ENCODE results near the gene MT1X.
"Not testable (repeated sequence)": the region's sequence is repeated elsewhere in the genome, so short reads cannot be mapped to it uniquely, and the experiment has no call there.

MT1X gene

DNA sequence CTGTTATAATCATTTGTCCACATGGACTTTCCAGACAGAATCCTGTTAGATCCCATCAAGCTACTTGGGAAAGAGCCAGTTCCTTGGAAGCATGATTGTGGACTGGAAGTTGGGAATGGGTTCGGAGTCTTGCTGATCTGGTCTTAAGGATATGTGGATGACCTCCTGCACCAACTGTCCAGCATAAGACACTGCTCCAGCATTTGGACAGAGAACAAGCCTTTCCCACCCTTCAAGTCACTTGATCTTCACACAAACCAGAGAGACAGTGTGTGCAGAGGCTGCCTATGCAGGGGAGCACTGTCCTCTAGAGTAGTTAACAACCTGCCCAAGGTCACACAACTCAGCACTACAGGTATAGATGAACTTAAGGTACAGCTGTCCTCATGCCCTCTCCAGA lies 36.4 kb upstream of the MT1X start:
- Mint-ChIP-seq H3K4me3 (no peak overlapping the region), H3K9me3 (no peaks in the 10 kb centered on the region), H3K27ac (no peak overlapping the region), H3K27me3 (peaks cover 24% of the 10 kb centered on the region), H3K4me1 (ENCODE audit: low read depth) (peaks cover 22% of the 10 kb centered on the region), H3K36me3 (ENCODE audit: low read depth) (no peaks in the 10 kb centered on the region)
- no peak for DNase-seq

- Mint-ChIP-seq H3K27me3 (peaks cover 35% of the 10 kb centered on the region), H3K27ac (no peak overlapping the region), H3K4me3 (no peak overlapping the region), H3K9me3 (no peaks in the 10 kb centered on the region), H3K36me3 (ENCODE audit: low read depth) (no peaks in the 10 kb centered on the region), H3K4me1 (ENCODE audit: low read depth) (peaks cover 15% of the 10 kb centered on the region)
- no peak for DNase-seq
Measured at GRCh38 chr16:56647641-56648431, 34.4 kb upstream of the MT1X start.

DNA sequence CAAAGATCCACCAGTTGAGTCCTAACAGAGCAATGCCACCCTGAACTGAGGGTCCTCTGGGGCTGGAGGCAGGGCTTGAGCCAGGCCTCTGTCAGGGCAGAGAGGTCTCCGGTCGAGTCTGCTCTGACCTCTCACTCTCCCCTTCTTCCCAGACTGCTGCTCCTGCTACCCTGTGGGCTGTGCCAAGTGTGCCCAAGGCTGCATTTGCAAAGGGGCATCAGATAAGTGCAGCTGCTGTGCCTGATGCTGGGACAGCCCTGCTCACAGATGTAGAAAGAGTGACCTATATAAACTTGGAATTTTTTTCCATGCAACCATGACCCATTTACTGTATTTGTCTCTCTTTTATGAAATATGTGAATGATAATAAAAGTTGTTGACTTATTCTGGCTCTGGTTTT lies 33.0 kb upstream of the MT1X start:
- DNase-seq: no peak
- no peaks in the 10 kb centered on the region for H3K9me3 Mint-ChIP-seq
- H3K27me3 Mint-ChIP-seq: peaks cover 37% of the 10 kb centered on the region
- no peak overlapping the region for H3K27ac Mint-ChIP-seq
- peaks cover 1% of the 10 kb centered on the region for H3K4me1 Mint-ChIP-seq (ENCODE audit: low read depth)
- no peaks in the 10 kb centered on the region for H3K36me3 Mint-ChIP-seq (ENCODE audit: low read depth)
- no peak overlapping the region for H3K4me3 Mint-ChIP-seq

DNA sequence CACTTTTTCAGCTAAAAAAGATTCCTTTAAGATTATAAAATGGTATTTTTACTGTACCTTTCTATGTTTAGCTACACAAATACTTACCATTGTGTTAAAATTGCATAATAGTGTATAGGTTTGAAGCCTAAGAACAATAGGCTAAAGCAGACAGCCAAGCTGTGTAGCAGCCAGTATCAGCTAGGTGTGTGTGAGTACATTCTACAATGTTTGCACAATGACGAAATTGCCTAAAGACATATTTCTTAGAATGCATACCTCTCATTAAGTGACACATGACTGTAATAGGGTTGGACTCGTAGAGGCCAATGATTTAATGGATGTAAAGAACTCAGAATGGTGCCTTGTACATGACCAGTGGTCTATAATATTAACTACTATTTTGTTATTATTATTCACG lies 32.5 kb upstream of the MT1X start:
- no peak for DNase-seq
- Mint-ChIP-seq H3K4me1 (ENCODE audit: low read depth) (no peaks in the 10 kb centered on the region), H3K4me3 (no peak overlapping the region), H3K27me3 (peaks cover 37% of the 10 kb centered on the region), H3K27ac (no peak overlapping the region), H3K9me3 (no peaks in the 10 kb centered on the region), H3K36me3 (ENCODE audit: low read depth) (no peaks in the 10 kb centered on the region)

DNA sequence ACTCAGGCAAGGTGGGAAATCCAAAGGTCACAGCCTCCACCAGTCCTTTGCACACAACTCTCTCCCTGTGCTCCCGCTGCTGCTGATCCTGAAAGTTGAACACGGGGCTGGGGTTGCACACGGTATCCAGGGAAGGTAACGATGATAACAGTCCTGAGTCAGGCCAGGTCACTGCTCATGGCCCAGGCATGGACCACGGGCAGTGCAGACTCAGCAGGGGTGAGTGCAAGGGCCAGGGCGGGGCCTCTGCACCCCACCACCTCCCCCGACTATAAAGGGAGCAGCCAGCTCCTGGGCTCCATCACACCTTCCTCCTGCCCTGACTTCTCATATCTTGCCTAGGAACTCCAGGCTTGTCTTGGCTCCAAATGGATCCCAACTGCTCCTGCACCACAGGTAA lies 30.7 kb upstream of the MT1X start, which contains the start of gene MT1B:
MT1B (plus strand) TSS at position 301 of the 400 bp plus-strand sequence; CDS start at position 369, 68 bp downstream.
- Mint-ChIP-seq H3K27me3 (peaks cover 37% of the 10 kb centered on the region), H3K4me3 (no peak within 1 kb of the TSS), H3K9me3 (no peaks in the 10 kb centered on the region), H3K4me1 (ENCODE audit: low read depth) (no peaks in the 10 kb centered on the region), H3K36me3 (ENCODE audit: low read depth) (no peaks in the 10 kb centered on the region), H3K27ac (no peak within 1 kb of the TSS)
- no peak for DNase-seq

GRCh38 chr16:56652600-56652999 lies 29.7 kb upstream of the MT1X start:
- no peaks in the 10 kb centered on the region for H3K9me3 Mint-ChIP-seq
- H3K36me3 Mint-ChIP-seq (ENCODE audit: low read depth): no peaks in the 10 kb centered on the region
- H3K4me1 Mint-ChIP-seq (ENCODE audit: low read depth): peaks cover 6% of the 10 kb centered on the region
- no peak for DNase-seq
- peaks cover 33% of the 10 kb centered on the region for H3K27me3 Mint-ChIP-seq
- H3K27ac Mint-ChIP-seq: no peak overlapping the region
- H3K4me3 Mint-ChIP-seq: no peak overlapping the region

DNA sequence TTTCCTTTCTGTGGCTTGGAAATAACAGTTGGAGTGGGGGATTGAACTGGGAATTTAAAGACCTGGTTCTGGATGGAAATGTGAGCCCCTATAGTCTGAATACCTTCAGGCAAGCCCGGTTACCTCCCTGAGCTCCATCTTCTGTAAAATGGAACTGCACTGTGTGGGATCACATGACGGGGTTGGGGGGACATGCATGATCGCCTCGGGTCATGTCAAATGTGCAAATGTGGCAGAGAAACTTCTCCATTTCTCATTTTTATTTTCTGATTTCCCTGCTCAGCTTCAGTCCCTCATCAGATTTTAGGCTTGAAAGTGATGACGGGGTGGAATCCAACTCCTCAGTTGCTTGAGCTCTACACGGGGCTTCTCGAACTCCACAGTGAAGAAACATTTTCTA lies 29.1 kb upstream of the MT1X start:
- peaks cover 33% of the 10 kb centered on the region for H3K27me3 Mint-ChIP-seq
- H3K4me1 Mint-ChIP-seq (ENCODE audit: low read depth): peaks cover 10% of the 10 kb centered on the region
- no peak overlapping the region for H3K27ac Mint-ChIP-seq
- H3K4me3 Mint-ChIP-seq: no peak overlapping the region
- H3K9me3 Mint-ChIP-seq: no peaks in the 10 kb centered on the region
- H3K36me3 Mint-ChIP-seq (ENCODE audit: low read depth): peaks cover 2% of the 10 kb centered on the region
- DNase-seq: no peak

- peaks cover 3% of the 10 kb centered on the region for H3K27me3 Mint-ChIP-seq
- H3K27ac Mint-ChIP-seq: peak within 1 kb of the TSS; percentile 75
- H3K9me3 Mint-ChIP-seq: no peaks in the 10 kb centered on the region
- peaks cover 25% of the 10 kb centered on the region for H3K4me1 Mint-ChIP-seq (ENCODE audit: low read depth)
- peak within 1 kb of the TSS; percentile 86 for H3K4me3 Mint-ChIP-seq
- peak; percentile 83 for DNase-seq
- peaks cover 2% of the 10 kb centered on the region for H3K36me3 Mint-ChIP-seq (ENCODE audit: low read depth)
Measured at GRCh38 chr16:56657555-56658326, 24.5 kb upstream of the MT1X start, which contains the start of gene MT1F. Gene MT1F, plus strand, starts transcription at chr16:56657959. Its CDS starts 100 bp downstream, at chr16:56658059.

GRCh38 chr16:56658327-56658875 lies 23.9 kb upstream of the MT1X start:
- no peaks in the 10 kb centered on the region for H3K27me3 Mint-ChIP-seq
- H3K27ac Mint-ChIP-seq: no peak overlapping the region
- peak overlapping the region; percentile 86 for H3K4me3 Mint-ChIP-seq
- DNase-seq: no peak
- peaks cover 2% of the 10 kb centered on the region for H3K36me3 Mint-ChIP-seq (ENCODE audit: low read depth)
- peaks cover 28% of the 10 kb centered on the region for H3K4me1 Mint-ChIP-seq (ENCODE audit: low read depth)
- H3K9me3 Mint-ChIP-seq: no peaks in the 10 kb centered on the region

GRCh38 chr16:56662357-56663354 lies 19.6 kb upstream of the MT1X start:
- peaks cover 3% of the 10 kb centered on the region for H3K36me3 Mint-ChIP-seq (ENCODE audit: low read depth)
- H3K27me3 Mint-ChIP-seq: peaks cover 15% of the 10 kb centered on the region
- H3K9me3 Mint-ChIP-seq: no peaks in the 10 kb centered on the region
- H3K27ac Mint-ChIP-seq: peak overlapping the region; percentile 85
- peak; percentile 63 for DNase-seq
- peak overlapping the region; percentile 80 for H3K4me3 Mint-ChIP-seq
- H3K4me1 Mint-ChIP-seq (ENCODE audit: low read depth): peaks cover 26% of the 10 kb centered on the region

- peaks cover 32% of the 10 kb centered on the region for H3K27me3 Mint-ChIP-seq
- no peak overlapping the region for H3K4me3 Mint-ChIP-seq
- peaks cover 1% of the 10 kb centered on the region for H3K36me3 Mint-ChIP-seq (ENCODE audit: low read depth)
- peaks cover 29% of the 10 kb centered on the region for H3K4me1 Mint-ChIP-seq (ENCODE audit: low read depth)
- no peak for DNase-seq
- no peaks in the 10 kb centered on the region for H3K9me3 Mint-ChIP-seq
- H3K27ac Mint-ChIP-seq: no peak overlapping the region
Measured at GRCh38 chr16:56664506-56664905, 17.8 kb upstream of the MT1X start.

- not testable (repeated sequence) for DNase-seq
Measured at GRCh38 chr16:56665286-56666261, 16.7 kb upstream of the MT1X start.

More at GRCh38 chr16:56665286-56666261, 16.7 kb upstream of the MT1X start:
- H3K4me1 Mint-ChIP-seq (ENCODE audit: low read depth): peaks cover 33% of the 10 kb centered on the region
- H3K27ac Mint-ChIP-seq; H3K36me3 Mint-ChIP-seq (ENCODE audit: low read depth); H3K9me3 Mint-ChIP-seq; H3K4me3 Mint-ChIP-seq: not testable (repeated sequence)
- peaks cover 42% of the 10 kb centered on the region for H3K27me3 Mint-ChIP-seq

All from activated T-cell treated with anti-CD3 and anti-CD28 coated beads, Interleukin-2, amount 50 U/mL, for 24 hours (primary cell).